Measurements from ENCODE around the gene ERFE.
"Not testable (repeated sequence)": the region's sequence is repeated elsewhere in the genome, so short reads cannot be mapped to it uniquely, and the experiment has no call there.

Gene ERFE

GRCh38 chr2:238158509-238159070 lies at the start of gene ERFE:
Gene ERFE, plus strand, starts transcription at chr2:238158970. Its CDS starts 38 bp downstream, at chr2:238159008.
- DNase-seq: peak; percentile 19

GRCh38 chr2:238113611-238114010 lies 45.2 kb upstream of the ERFE start:
- DNase-seq: no peak

GRCh38 chr2:238114331-238114841 lies 44.4 kb upstream of the ERFE start:
- DNase-seq: no peak

GRCh38 chr2:238114851-238115660 lies 43.7 kb upstream of the ERFE start:
- DNase-seq: no peak

- DNase-seq: not testable (repeated sequence)
Observed at GRCh38 chr2:238115709-238116108, 43.1 kb upstream of the ERFE start.

- no peak for DNase-seq
Observed at GRCh38 chr2:238116298-238117198, 42.2 kb upstream of the ERFE start.

- DNase-seq: no peak
Observed at GRCh38 chr2:238117199-238118154, 41.3 kb upstream of the ERFE start.

GRCh38 chr2:238119756-238120462 lies 38.9 kb upstream of the ERFE start:
- no peak for DNase-seq

- DNase-seq: no peak
Observed at GRCh38 chr2:238120463-238121298, 38.1 kb upstream of the ERFE start.

- DNase-seq: no peak
Observed at GRCh38 chr2:238121511-238122286, 37.1 kb upstream of the ERFE start.

- DNase-seq: no peak
Observed at GRCh38 chr2:238122287-238123217, 36.2 kb upstream of the ERFE start.

GRCh38 chr2:238123218-238123971 lies 35.4 kb upstream of the ERFE start:
- DNase-seq: no peak

GRCh38 chr2:238123991-238124470 lies 34.7 kb upstream of the ERFE start:
- no peak for DNase-seq

GRCh38 chr2:238124488-238125126 lies 34.2 kb upstream of the ERFE start:
- no peak for DNase-seq

GRCh38 chr2:238125127-238125885 lies 33.5 kb upstream of the ERFE start:
- DNase-seq: no peak

- no peak for DNase-seq
Observed at GRCh38 chr2:238126338-238126737, 32.4 kb upstream of the ERFE start.

All from NCI-H510A treated with DMSO at 0.1 percent for 48 hours (cell line).